ENCODE results near the gene JRKL. TPM values are rescaled to one million over a fixed set of nuclear protein-coding genes. Genes with fewer than 3 reads are reported as not detected.

JRKL gene
- total and polyA plus RNA-seq, 2 of the 13 experiments (the other 11 are each of a cell fraction or from before 2014, with no cell fraction given), result 3.2 to 4.5 TPM

GRCh38 chr11:96389720-96390487, at the start of gene JRKL, which contains the start of gene CCDC82 (continued):
- no peak; the same call in 1 of the 2 replicates for TF ChIP-seq CEBPB (IDR thresholded peaks at IDR 0.05; ENCODE audit: borderline replicate concordance, low read depth, low read length)
- peak; percentile 74; the same call in 1 of the 2 replicates for TF ChIP-seq YEATS2 (CRISPR knock-in tag; IDR thresholded peaks at IDR 0.05; ENCODE audit: borderline replicate concordance)
- TF ChIP-seq PHB2 (IDR thresholded peaks at IDR 0.05; ENCODE audit: partially characterized antibody), result no peak
- no peak for TF ChIP-seq ZKSCAN8 (CRISPR knock-in tag; IDR thresholded peaks at IDR 0.05; ENCODE audit: borderline replicate concordance)
- no peak for TF ChIP-seq RERE (CRISPR knock-in tag; IDR thresholded peaks at IDR 0.05; ENCODE audit: low read depth)
- TF ChIP-seq SMAD1 (CRISPR knock-in tag; IDR thresholded peaks at IDR 0.05; ENCODE audit: borderline replicate concordance, low read depth), result no peak; the same call in 1 of the 2 replicates
- TF ChIP-seq MED1 (CRISPR knock-in tag; IDR thresholded peaks at IDR 0.05), result 0 out of 2 replicates have a peak, but pooled peaks have one; percentile 58
- no peak for TF ChIP-seq PRDM15 (CRISPR knock-in tag; IDR thresholded peaks at IDR 0.05)
- peak; percentile 87 for TF ChIP-seq GABPA (IDR thresholded peaks at IDR 0.05; ENCODE audit: low read depth, low read length)
- peak; percentile 96 for TF ChIP-seq GABPA (CRISPR knock-in tag; IDR thresholded peaks at IDR 0.05; ENCODE audit: low read depth)
- TF ChIP-seq ZNF513 (CRISPR knock-in tag; conservative IDR thresholded peaks at IDR 0.05), result no peak
- peak; percentile 48 for TF ChIP-seq MNT (IDR thresholded peaks at IDR 0.05)
- TF ChIP-seq ZNF251 (CRISPR knock-in tag; IDR thresholded peaks at IDR 0.05), result no peak
- 0 out of 2 replicates have a peak, but pooled peaks have one; percentile 9 for TF ChIP-seq CTCF (CRISPR knock-in tag; IDR thresholded peaks at IDR 0.05)

Measured in HepG2 (cell line).